Esophagus squamous epithelium (tissue), 5 donors: ENCODE results near the gene PI4KA. TPM values are rescaled to one million over a fixed set of nuclear protein-coding genes. Genes with fewer than 3 reads are reported as not detected.

Experiments
- DNase-seq: peaks from one replicate; lab custom pipeline; 2025; lab: John Stamatoyannopoulos, UW
- H3K27ac ChIP-seq, 4 donors: fragments of 200-600 bp; sonication (generic); one replicate each; pipeline ENCODE4 v1.5.1; 2016 to 2019; ENCODE audit warnings: mild to moderate bottlenecking in 1 of 4
- H3K27me3 ChIP-seq, 4 donors: fragments of 200-600 bp; sonication (generic); 1 replicate in 3 of 4; 2 replicates in 1 of 4; pipeline versions ENCODE4 v1.5.1 to v1.6.0; 2017 to 2021; ENCODE audit warnings: antibody characterized with exemption in 1 of 4
- H3K36me3 ChIP-seq, 3 donors: fragments of 200-600 bp; sonication (generic); one replicate each; pipeline ENCODE4 v1.5.1; 2016 to 2019
- H3K4me1 ChIP-seq, 3 donors: fragments of 200-600 bp; sonication (generic); one replicate each; pipeline ENCODE4 v1.5.1; 2017 to 2019
- H3K4me3 ChIP-seq, 4 donors: fragments of 200-600 bp; sonication (generic); 1 replicate in 3 of 4; 2 replicates in 1 of 4; pipeline ENCODE4 v1.5.1; 2016 to 2019; ENCODE audit warnings: mild to moderate bottlenecking in 2 of 4, moderate library complexity in 1 of 4
- H3K9me3 ChIP-seq, 3 donors: fragments of 200-600 bp; sonication (generic); one replicate each; pipeline ENCODE4 v1.5.1; 2016 to 2019
- POLR2A ChIP-seq, 4 donors: fragments of 450-650 bp; IDR thresholded peaks; one replicate each; pipeline ENCODE4 v1.6.1; 2017; ENCODE audit warnings: antibody characterized with exemption in 4 of 4, mild to moderate bottlenecking in 4 of 4, moderate library complexity in 3 of 4
- WGBS, 2 donors: methylation state at CpG; one replicate each; pipeline ENCODE4 v1.1.5; 2018; 5-methylcytosine and 5-hydroxymethylcytosine counted together
- intact Hi-C: fragments of 100-400 bp; cut with DNase I; formaldehyde crosslinking; loops from one replicate; pipeline ENCODE4 v1.15.0; 2022
- total RNA-seq, 4 donors: library from RNA; depleted of rRNA; stranded (reverse); fragments of >200 nt; gene quantifications; one replicate each; pipeline ENCODE4 v1.1.0, GENCODE V29; 2016
- TF ChIP-seq, protein P1 (sequence below), 6 experiments: fragments of 450-650 bp in 4 of 6; fragments of 200-600 bp in 2 of 6; sonication (generic) in 2 of 6; IDR thresholded peaks; one replicate each; pipeline ENCODE4 v1.5.1; 2016 to 2019; ENCODE audit warnings: antibody characterized with exemption in 6 of 6, mild to moderate bottlenecking in 4 of 6, moderate library complexity in 4 of 6
- donor health status: DM: yes; HTN: yes; CAD: no.

The PI4KA gene
- total RNA-seq, 4 donors from 2014 or later, result 25.4 to 48.6 (median 33.8) TPM

DNA sequence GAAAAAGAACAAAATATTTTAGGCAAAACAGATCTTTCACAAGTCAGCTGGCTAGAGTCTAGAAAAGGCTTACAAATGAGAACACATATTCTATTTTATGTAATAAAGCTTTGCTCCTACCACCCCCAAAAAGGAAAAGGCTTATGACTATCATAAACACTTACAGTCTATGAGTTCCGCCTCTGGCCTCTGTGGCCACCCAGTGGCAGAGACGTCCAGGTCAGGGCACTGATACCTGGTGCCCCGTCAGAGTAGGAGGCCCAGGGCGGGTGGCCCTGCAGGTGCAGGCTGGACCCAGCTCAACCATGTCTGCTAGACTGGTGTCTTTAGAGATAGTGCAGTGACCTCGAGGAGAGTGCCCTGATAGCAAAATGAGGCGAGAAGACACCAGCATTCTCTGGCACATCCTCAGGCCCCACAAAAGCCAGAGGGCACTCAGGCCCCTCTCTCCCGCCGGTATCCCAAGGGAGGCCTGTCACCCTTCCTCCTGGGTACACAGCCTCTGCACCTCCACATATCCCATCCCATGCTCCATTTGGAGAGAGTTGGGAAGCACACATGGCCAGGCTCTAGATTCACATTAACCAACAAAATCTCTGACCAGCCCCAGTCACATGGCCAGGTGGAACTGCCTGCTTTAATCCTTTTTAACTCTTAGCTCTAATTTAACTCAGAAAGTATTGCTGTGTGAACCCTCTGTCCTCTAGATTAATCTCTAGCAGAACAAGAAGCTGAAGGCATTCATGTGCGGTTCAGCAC lies 112.0 kb downstream of the PI4KA start:
- Histone ChIP-seq H3K27me3 (no peaks in the 10 kb centered on the region), H3K4me3 (no peak overlapping the region), H3K9me3 (no peaks in the 10 kb centered on the region), H3K27ac (no peak overlapping the region), H3K36me3 (peaks cover 18 to 98% (median 18%) of the 10 kb centered on the region in 3 donors), H3K4me1 (peaks cover 8 to 34% (median 11%) of the 10 kb centered on the region in 3 donors)
- TF ChIP-seq, protein P1, sequence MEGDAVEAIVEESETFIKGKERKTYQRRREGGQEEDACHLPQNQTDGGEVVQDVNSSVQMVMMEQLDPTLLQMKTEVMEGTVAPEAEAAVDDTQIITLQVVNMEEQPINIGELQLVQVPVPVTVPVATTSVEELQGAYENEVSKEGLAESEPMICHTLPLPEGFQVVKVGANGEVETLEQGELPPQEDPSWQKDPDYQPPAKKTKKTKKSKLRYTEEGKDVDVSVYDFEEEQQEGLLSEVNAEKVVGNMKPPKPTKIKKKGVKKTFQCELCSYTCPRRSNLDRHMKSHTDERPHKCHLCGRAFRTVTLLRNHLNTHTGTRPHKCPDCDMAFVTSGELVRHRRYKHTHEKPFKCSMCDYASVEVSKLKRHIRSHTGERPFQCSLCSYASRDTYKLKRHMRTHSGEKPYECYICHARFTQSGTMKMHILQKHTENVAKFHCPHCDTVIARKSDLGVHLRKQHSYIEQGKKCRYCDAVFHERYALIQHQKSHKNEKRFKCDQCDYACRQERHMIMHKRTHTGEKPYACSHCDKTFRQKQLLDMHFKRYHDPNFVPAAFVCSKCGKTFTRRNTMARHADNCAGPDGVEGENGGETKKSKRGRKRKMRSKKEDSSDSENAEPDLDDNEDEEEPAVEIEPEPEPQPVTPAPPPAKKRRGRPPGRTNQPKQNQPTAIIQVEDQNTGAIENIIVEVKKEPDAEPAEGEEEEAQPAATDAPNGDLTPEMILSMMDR (IDR thresholded peaks at IDR 0.05), result no peak
- 89% methylated on average over 3 to 6 of the region's 9 CpGs for WGBS, 2 donors
- intact Hi-C loops, result no loop called here
- DNase-seq, result no peak

DNA sequence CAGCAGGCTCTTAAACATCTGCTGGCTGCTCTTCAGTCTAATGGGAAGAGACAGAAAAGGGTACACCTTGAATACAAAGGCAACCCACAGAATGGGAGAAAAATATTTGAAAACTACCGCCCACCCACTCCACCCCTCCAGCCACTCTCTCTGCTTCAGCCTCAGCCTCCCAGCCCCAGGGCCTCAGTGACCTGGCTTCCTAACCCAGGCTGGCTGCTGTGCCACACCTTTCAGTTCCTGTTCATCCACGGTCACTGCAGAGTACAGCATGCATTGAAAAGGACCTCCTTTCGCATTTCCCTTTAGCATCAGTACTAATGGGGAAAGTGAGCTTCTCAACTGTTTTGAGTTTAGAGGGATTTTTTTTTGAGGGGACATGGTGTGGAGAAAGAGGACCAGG lies 113.5 kb downstream of the PI4KA start:
- no peak for TF ChIP-seq POLR2A (IDR thresholded peaks at IDR 0.05)
- TF ChIP-seq, protein P1 (IDR thresholded peaks at IDR 0.05), result no peak
- Histone ChIP-seq H3K4me1 (peaks cover 0 to 19% (median 0%) of the 10 kb centered on the region in 3 donors), H3K27me3 (no peaks in the 10 kb centered on the region), H3K4me3 (no peak overlapping the region), H3K36me3 (peaks cover 14 to 99% (median 20%) of the 10 kb centered on the region in 3 donors), H3K27ac (no peak overlapping the region), H3K9me3 (peaks cover 0 to 7% (median 0%) of the 10 kb centered on the region in 3 donors)
- 82 to 89% methylated on average over 3 of the region's 3 CpGs for WGBS, 2 donors
- DNase-seq, result no peak
- intact Hi-C loops, result no loop called here

DNA sequence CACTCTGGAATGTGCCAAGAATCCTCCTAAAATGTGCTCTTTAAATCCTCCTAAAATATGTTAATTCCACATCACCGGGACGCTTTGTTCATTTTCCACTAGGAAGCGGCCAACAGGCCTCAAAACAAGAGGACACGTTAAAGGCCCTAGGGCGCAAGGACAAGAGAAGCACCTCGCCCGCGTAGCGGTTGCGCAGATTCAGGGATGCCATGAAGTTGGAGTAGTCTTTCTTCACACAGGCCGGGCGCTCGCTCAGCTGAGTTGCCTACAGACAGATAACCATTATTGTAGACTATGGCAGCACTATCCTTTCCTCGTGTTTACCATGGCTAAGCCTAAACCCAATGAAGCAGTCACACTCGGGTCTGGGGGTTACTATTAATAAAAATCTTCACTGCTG lies 114.2 kb downstream of the PI4KA start:
- Histone ChIP-seq H3K4me3 (no peak overlapping the region), H3K27ac (no peak overlapping the region), H3K4me1 (peaks cover 0 to 12% (median 0%) of the 10 kb centered on the region in 3 donors), H3K36me3 (peaks cover 14 to 99% (median 20%) of the 10 kb centered on the region in 3 donors), H3K27me3 (no peaks in the 10 kb centered on the region), H3K9me3 (peaks cover 0 to 7% (median 0%) of the 10 kb centered on the region in 3 donors)
- TF ChIP-seq, protein P1 (IDR thresholded peaks at IDR 0.05), result no peak
- no peak for TF ChIP-seq POLR2A (IDR thresholded peaks at IDR 0.05)
- WGBS, 2 donors, result 88 to 89% methylated on average over 12 to 15 of the region's 15 CpGs
- intact Hi-C loops, result no loop called here
- no peak for DNase-seq

DNA sequence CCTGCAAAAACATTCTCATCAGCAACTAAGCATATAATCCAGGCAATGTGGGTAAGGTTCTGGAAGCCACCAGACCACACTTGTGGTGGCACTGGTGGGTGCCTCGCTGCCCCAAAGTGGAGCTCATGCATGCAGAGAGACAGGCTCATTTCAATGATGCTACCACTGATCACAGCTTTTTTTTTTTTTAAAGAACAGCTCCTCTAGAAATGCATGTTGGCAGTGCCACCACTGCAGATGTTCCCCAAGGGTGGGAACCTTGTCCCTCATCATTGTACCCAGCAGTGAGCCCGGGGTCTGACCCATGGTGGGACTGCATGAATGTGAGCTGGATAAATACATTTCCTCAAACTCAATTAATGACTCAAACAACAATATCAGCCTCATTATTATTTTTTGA lies 115.8 kb downstream of the PI4KA start:
- 88 to 93% methylated on average over 2 of the region's 2 CpGs for WGBS, 2 donors
- H3K27me3 ChIP-seq, result no peaks in the 10 kb centered on the region
- no peaks in the 10 kb centered on the region for H3K4me1 ChIP-seq
- TF ChIP-seq, protein P1 (IDR thresholded peaks at IDR 0.05), result no peak
- TF ChIP-seq POLR2A (IDR thresholded peaks at IDR 0.05), result no peak
- no peak for DNase-seq
- peaks cover 9 to 95% (median 20%) of the 10 kb centered on the region in 3 donors for H3K36me3 ChIP-seq
- peaks cover 0 to 7% (median 0%) of the 10 kb centered on the region in 3 donors for H3K9me3 ChIP-seq
- no peak overlapping the region for H3K27ac ChIP-seq
- intact Hi-C loops, result no loop called here
- H3K4me3 ChIP-seq, result no peak overlapping the region
